ENCODE data around the gene MEI1. TPM values are rescaled to one million over a fixed set of nuclear protein-coding genes. Genes with fewer than 3 reads are reported as not detected.

Gene MEI1
- total RNA-seq, 1 experiment from 2014 or later, result 0.63 TPM

DNA sequence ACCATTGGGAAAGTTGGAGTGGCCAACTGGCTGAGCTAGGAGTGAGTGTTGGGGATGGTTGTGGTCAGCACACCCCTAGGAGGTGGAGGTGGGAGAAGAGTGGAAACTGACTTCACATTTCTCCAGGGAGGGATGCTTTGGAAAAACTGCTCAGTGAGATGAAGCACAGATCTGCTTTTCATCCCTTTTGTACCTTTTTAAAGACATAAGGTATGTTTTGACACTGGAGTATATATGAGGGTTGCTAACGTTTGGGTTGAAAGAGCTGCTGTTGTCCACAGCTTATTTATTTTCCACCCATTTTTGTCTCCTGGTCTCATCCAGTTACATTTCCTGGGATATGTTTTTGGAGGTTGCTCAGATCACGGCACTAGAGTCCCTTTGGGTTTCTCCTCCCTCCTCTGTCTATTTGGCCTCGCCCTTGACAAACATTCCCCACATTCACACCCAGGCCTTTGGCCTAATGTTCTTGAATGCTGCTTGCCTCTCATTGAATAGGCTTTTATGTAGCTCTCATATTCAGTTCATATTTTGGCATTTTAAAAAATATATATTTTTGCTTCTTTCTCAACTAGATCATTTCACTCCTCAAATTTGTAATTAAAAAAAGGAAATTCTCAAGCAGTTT, 141.9 kb downstream of the MEI1 start:
- DNase-seq (ENCODE audit: low read depth), result no peak

GRCh38 chr22:41842996-41843970, 144.0 kb downstream of the MEI1 start:
- DNase-seq (ENCODE audit: low read depth), result no peak

GRCh38 chr22:41844036-41844435, 144.7 kb downstream of the MEI1 start:
- DNase-seq (ENCODE audit: low read depth), result no peak

GRCh38 chr22:41844513-41844912, 145.2 kb downstream of the MEI1 start:
- no peak for DNase-seq (ENCODE audit: low read depth)

DNA sequence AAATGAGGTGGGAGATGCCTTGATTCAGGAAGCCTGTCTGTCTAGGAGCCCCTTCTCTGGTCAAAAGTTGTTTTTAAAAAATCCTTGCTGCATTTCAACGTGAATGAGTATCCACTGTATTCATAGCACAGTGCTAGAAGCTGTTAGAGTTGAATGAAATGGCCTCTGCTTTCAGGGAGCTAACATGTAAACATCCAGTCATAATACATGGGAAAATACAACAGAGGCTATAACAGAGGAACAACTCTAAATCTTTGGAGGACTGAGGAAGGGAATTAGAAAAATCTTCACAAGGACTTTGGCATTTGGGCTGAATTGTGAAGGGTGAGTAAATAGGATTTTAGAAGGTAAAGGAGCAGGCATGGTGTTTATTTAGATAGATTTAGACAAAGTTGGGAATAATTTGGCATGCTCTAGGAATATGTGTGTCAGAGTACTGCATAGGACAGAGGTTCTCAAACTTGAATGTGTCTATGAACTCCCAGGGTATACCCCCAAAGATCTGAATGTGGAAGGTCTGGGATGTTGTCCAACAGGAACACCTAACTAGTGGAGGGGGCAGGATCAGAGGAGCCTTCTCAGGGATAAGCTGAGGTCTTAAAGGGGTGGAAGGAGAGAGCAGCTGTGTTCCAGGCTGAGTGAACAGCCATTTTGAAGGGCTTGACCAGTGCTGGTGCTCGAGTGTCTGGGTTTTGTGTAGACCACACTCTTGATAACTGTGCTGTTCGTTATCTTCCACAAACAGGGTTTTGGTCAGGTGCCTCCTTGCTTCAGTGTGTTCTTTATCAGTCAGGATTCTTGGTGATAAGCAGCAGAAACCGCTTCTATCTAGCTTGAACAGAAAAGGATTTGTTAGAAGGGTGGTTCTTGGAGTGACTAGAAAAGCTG, 146.3 kb downstream of the MEI1 start:
- no peak for DNase-seq (ENCODE audit: low read depth)

DNA sequence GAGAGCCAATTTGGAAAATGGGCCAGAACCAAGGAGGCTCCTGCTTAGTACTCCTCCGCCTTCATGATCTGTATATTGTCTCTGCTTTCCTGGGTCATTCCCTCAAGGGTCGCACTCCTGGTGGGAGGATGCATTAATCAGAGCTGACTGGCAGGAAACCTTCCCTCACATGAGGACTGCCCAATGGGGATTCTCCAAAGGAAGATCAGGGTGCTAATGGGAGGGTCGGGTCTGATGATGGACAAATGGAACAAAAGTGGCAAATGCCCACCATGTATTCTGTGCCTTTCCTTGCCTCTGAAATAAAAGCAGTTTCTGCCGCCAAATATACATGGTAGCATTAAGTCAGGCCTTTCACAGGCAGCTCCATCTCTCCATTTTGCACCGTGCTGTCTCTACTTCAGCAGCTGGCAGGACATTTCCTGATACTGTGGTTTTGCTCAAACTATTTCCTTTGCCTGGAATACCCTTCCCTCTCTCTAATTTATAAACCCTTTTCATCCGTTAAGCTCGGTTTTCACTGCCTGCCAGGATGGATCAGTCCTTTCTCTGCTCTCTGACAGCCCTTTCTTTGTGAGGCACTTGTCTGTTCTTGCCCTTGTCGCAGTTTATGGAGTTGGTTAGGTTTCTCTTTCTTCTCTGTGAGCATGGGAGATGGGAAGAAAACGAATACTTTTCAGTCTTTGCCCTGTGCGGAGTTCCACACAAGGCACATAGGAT, 147.1 kb downstream of the MEI1 start:
- DNase-seq (ENCODE audit: low read depth), result no peak

- no peak for DNase-seq (ENCODE audit: low read depth)
Observed at GRCh38 chr22:41847300-41847699, 148.0 kb downstream of the MEI1 start.

GRCh38 chr22:41848468-41848867, 149.2 kb downstream of the MEI1 start:
- no peak for DNase-seq (ENCODE audit: low read depth)

Other genes starting within 250 kb of the MEI1 start
- 148 and 239 TPM in 2 replicates for gene PHF5A, start 230.8 kb upstream of the MEI1 start, total RNA-seq (2014; rRNA removed; shearing (Covaris generic))
- 43.5 and 47.6 TPM in 2 replicates for gene ACO2, start 230.4 kb upstream of the MEI1 start, total RNA-seq (2014; rRNA removed; shearing (Covaris generic))
- 10.9 and 17.3 TPM in 2 replicates for gene POLR3H, start 155.0 kb upstream of the MEI1 start, total RNA-seq (2014; rRNA removed; shearing (Covaris generic))
- gene CSDC2, start 138.5 kb upstream of the MEI1 start, total RNA-seq (2014; rRNA removed; shearing (Covaris generic)), result 0.34 TPM in 1 of 2 replicates, not detected in the other
- gene PMM1, start 109.7 kb upstream of the MEI1 start, total RNA-seq (2014; rRNA removed; shearing (Covaris generic)), result 10.4 and 12.2 TPM in 2 replicates
- 17.1 and 20.4 TPM in 2 replicates for gene DESI1, start 78.5 kb upstream of the MEI1 start, total RNA-seq (2014; rRNA removed; shearing (Covaris generic))
- gene XRCC6, start 78.2 kb upstream of the MEI1 start, total RNA-seq (2014; rRNA removed; shearing (Covaris generic)), result 590 and 694 TPM in 2 replicates
- 98.1 and 98.8 TPM in 2 replicates for gene SNU13, start 10.6 kb upstream of the MEI1 start, total RNA-seq (2014; rRNA removed; shearing (Covaris generic))
- 10.6 and 12.9 TPM in 2 replicates for gene CCDC134, start 101.2 kb downstream of the MEI1 start, total RNA-seq (2014; rRNA removed; shearing (Covaris generic))
- gene SREBF2, start 133.6 kb downstream of the MEI1 start, total RNA-seq (2014; rRNA removed; shearing (Covaris generic)), result 16.1 and 20.5 TPM in 2 replicates
- gene SHISA8, start 215.6 kb downstream of the MEI1 start, total RNA-seq (2014; rRNA removed; shearing (Covaris generic)), result not detected in 2 replicates
- gene TNFRSF13C, start 227.3 kb downstream of the MEI1 start, total RNA-seq (2014; rRNA removed; shearing (Covaris generic)), result 0.17 and 0.27 TPM in 2 replicates
- 44.2 and 57.3 TPM in 2 replicates for gene CENPM, start 247.6 kb downstream of the MEI1 start, total RNA-seq (2014; rRNA removed; shearing (Covaris generic))

Measured in Daoy (cell line).